NT2/D1 (cell line): ENCODE results near the gene CD1D.

Experiments
- SUZ12 ChIP-seq: IDR thresholded peaks from 2 replicates; pipeline ENCODE4 v1.6.1; 2011; ENCODE audit not compliant: insufficient read length, insufficient read depth; ENCODE audit errors: extremely low read depth
- YY1 ChIP-seq: IDR thresholded peaks from 2 replicates; pipeline ENCODE4 v1.6.1; 2011; ENCODE audit not compliant: insufficient read length, insufficient read depth
- ZNF274 ChIP-seq: IDR thresholded peaks from 2 replicates; pipeline ENCODE4 v1.6.1; 2011; ENCODE audit warnings: mild to moderate bottlenecking, low read depth, low read length

GRCh38 chr1:158146165-158146564 lies 34.5 kb upstream of the CD1D start:
- TF ChIP-seq SUZ12 (no peak), YY1 (no peak), ZNF274 (no peak)
